Measurements from ENCODE around the gene TRPV4.

TRPV4 gene

GRCh38 chr12:109762071-109762672, 71.0 kb downstream of the TRPV4 start:
- DNase-seq (ENCODE audit: low read depth) = no peak

GRCh38 chr12:109760930-109761921, 72.0 kb downstream of the TRPV4 start:
- DNase-seq (ENCODE audit: low read depth) = no peak

GRCh38 chr12:109760031-109760929, 72.9 kb downstream of the TRPV4 start:
- no peak for DNase-seq (ENCODE audit: low read depth)

GRCh38 chr12:109759595-109759994, 73.6 kb downstream of the TRPV4 start:
- DNase-seq (ENCODE audit: low read depth) = no peak

- no peak for DNase-seq (ENCODE audit: low read depth)
Measured at GRCh38 chr12:109758426-109759420, 74.5 kb downstream of the TRPV4 start.

GRCh38 chr12:109757671-109758265, 75.4 kb downstream of the TRPV4 start:
- no peak for DNase-seq (ENCODE audit: low read depth)

- DNase-seq (ENCODE audit: low read depth) = no peak
Measured at GRCh38 chr12:109756457-109756856, 76.7 kb downstream of the TRPV4 start.

- no peak for DNase-seq (ENCODE audit: low read depth)
Measured at GRCh38 chr12:109753959-109754358, 79.2 kb downstream of the TRPV4 start.

GRCh38 chr12:109753054-109753401, 80.2 kb downstream of the TRPV4 start:
- no peak for DNase-seq (ENCODE audit: low read depth)

- no peak for DNase-seq (ENCODE audit: low read depth)
Measured at GRCh38 chr12:109752117-109753053, 80.8 kb downstream of the TRPV4 start.

GRCh38 chr12:109744986-109745942, 87.9 kb downstream of the TRPV4 start:
- no peak for DNase-seq (ENCODE audit: low read depth)

- no peak for DNase-seq (ENCODE audit: low read depth)
Measured at GRCh38 chr12:109744026-109744425, 89.2 kb downstream of the TRPV4 start.

- DNase-seq (ENCODE audit: low read depth) = no peak
Measured at GRCh38 chr12:109743076-109743910, 89.9 kb downstream of the TRPV4 start.

- no peak for DNase-seq (ENCODE audit: low read depth)
Measured at GRCh38 chr12:109741970-109742703, 91.1 kb downstream of the TRPV4 start.

GRCh38 chr12:109741286-109741969, 91.8 kb downstream of the TRPV4 start:
- no peak for DNase-seq (ENCODE audit: low read depth)

- DNase-seq (ENCODE audit: low read depth) = no peak
Measured at GRCh38 chr12:109740694-109741245, 92.4 kb downstream of the TRPV4 start.
